NCI-H526 treated with DMSO at 0.1 percent for 48 hours (cell line): ENCODE measurements around the gene KLHL26.
"Not testable (repeated sequence)": the region's sequence is repeated elsewhere in the genome, so short reads cannot be mapped to it uniquely, and the experiment has no call there.

Experiments
- DNase-seq: peaks from one replicate; lab custom pipeline; 2025; lab: John Stamatoyannopoulos, UW

KLHL26 gene, protein sequence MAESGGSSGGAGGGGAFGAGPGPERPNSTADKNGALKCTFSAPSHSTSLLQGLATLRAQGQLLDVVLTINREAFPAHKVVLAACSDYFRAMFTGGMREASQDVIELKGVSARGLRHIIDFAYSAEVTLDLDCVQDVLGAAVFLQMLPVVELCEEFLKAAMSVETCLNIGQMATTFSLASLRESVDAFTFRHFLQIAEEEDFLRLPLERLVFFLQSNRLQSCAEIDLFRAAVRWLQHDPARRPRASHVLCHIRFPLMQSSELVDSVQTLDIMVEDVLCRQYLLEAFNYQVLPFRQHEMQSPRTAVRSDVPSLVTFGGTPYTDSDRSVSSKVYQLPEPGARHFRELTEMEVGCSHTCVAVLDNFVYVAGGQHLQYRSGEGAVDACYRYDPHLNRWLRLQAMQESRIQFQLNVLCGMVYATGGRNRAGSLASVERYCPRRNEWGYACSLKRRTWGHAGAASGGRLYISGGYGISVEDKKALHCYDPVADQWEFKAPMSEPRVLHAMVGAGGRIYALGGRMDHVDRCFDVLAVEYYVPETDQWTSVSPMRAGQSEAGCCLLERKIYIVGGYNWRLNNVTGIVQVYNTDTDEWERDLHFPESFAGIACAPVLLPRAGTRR

DNA sequence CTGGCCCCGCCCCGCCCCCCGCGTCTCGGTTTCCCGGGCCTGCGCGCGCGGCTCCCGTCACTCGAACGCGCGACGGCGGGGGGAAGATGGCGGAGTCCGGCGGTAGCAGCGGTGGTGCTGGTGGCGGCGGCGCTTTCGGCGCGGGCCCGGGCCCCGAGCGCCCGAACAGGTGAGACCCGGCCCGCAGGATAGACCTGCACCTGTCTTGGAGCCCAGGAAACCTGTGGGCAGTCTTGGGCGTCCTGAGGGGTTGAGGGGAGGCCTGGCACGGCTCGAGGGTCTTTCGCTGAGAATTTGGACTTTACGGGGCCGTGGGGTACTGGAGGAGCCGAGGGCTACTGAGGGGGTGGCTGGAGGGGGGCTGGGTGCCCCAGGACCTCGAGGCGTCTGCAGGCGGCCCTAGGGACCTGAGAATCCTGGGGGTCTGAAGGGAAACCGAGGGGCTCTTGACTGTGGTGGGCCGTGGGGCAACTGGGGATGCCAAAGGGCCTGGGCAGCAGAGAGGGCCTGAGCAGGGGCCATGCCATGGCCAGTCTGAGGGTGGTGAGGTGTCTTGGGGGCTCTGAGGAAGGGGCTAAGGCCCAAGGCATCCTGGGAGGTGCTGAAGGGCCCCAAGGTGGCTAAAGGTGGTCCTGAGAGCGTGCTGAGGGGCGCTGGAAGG is at the start of gene KLHL26:
Gene KLHL26, plus strand, starts transcription at position 60 of the 661 bp plus-strand sequence. Its CDS starts 27 bp downstream, at position 87.
- no peak for DNase-seq

DNA sequence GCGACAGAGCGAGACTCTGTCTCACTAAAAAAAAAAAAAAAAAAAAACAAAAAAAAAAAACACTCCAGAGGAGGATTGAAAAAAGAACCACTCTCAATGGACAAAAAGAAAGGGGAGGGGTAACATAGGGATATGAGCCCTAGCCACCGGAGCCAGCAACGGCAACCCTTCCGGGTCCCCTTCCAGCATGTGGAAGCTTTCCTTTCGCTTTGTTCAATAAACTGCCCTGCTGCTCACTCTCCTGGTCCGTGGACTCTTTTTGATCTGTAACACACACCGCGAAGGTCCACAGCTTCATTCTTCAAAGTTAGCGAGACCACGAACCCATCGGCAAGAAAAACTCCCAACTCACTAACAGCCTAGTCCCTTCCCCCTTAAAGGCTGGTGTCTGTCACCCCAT is 49.3 kb upstream of the KLHL26 start:
- no peak for DNase-seq

DNA sequence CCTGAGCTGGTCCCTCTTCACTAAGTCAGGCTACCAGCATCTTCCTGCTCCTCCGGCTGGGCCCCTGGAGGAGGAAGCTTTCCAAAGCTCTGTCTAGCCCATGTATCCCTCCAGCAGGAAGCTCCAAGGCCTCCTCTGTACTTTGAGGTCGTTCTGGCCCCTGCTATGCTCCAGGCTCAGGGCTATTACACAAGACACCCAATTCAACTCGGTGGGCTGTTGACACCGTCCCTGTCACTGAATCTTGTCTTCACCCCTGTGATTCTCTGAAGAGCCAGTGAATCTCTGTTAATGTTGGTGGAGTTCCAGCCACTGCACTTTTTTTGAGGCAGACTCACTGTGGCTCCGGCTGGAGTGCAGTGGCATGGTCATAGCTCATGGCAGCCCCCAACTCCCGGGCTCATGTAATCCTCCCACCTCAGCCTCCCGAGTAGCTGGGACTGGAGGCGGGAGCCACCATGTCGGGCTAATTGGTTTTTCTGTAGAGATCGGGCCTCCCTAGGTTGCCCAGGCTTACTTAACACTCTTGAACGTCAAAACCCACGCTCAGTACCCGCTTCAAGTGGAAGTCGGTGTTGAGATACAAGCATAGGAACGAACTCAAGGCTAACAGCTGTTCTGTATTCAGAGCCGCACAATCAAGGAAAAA is 48.7 kb upstream of the KLHL26 start:
- no peak for DNase-seq

DNA sequence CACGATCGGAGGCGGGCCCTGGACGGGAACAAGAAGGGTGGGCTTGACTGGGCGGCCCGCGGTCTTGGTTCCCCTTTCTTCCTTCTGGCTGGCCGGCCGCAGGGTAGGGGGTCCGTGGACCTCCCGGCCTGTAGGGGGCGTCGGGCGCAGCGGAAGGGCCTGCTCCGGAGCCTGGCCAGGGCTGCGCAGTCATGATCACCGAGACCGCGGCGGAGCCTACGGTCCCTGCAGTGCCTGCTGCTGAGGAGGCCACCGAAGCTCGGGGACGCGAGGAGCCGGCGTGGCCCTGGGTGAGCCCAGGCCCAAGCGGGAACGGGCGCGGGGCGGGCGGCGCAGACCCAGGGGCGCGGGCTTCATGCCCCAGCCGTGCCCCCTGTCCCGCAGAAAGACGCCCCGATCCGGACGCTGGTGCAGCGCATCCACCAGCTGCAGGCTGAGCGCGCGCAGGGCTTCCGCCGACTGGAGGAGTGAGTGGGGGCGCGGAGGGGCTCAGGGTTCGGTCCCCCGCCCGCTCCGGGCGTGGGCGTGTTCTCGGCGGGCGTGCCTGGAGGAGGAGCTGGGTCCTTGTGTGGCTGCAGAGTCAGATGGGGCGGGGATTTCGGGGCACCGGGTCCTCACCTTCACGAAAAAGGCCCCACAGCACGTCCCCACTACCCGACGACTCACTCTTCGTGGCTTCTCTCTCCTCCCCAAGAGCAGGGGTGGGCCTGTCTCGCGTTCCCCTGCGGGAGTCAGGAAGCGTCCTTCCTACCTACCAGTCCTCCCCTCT is 48.0 kb upstream of the KLHL26 start, which contains the start of gene REX1BD:
Gene REX1BD, plus strand, starts transcription at position 188 of the 769 bp plus-strand sequence. Its CDS starts 4 bp downstream, at position 192.
- peak; percentile 44 for DNase-seq

DNA sequence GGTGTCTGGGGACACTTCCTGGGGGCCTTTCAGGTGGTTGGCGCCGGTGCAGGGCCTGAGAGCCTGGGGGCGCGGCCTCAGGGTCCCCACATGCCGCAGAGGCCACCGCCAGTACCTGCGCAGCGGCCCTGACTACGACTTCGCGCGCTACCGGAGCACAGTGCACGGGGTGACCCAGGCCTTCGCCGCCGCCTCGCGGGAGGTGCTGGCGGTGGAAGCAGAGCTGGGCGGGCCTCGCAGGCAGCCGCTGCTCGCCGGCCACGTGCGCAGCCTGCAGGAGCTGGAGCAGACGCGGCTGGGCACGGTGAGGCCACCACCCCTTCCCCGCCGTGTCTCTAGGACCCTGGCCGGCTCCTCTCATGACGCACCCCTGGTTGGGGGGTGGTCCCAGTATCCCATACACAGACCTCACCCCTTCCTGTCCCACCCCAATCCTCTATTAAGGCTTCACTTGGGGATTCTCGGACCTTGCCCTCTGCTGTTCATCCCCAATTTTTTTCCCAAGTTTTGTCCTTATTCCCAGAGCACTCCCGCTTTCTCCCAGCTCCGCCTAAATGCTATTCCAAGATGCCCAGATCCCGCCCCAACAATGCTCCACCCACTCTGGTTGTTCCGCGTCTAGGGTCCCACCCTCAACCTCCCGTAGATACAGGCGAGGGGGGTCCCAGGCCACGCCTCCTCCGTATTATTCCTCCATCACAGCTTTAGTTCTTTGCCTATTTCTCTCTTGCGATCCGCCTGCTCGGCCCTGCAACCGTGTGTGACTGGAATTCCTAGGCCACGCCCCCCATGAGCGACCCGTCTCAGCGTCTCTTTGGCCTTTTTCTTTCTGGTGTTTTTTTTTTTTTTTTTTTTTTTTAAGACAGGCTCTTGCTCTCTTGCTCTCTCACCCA is 47.2 kb upstream of the KLHL26 start:
- peak; percentile 39 for DNase-seq

DNA sequence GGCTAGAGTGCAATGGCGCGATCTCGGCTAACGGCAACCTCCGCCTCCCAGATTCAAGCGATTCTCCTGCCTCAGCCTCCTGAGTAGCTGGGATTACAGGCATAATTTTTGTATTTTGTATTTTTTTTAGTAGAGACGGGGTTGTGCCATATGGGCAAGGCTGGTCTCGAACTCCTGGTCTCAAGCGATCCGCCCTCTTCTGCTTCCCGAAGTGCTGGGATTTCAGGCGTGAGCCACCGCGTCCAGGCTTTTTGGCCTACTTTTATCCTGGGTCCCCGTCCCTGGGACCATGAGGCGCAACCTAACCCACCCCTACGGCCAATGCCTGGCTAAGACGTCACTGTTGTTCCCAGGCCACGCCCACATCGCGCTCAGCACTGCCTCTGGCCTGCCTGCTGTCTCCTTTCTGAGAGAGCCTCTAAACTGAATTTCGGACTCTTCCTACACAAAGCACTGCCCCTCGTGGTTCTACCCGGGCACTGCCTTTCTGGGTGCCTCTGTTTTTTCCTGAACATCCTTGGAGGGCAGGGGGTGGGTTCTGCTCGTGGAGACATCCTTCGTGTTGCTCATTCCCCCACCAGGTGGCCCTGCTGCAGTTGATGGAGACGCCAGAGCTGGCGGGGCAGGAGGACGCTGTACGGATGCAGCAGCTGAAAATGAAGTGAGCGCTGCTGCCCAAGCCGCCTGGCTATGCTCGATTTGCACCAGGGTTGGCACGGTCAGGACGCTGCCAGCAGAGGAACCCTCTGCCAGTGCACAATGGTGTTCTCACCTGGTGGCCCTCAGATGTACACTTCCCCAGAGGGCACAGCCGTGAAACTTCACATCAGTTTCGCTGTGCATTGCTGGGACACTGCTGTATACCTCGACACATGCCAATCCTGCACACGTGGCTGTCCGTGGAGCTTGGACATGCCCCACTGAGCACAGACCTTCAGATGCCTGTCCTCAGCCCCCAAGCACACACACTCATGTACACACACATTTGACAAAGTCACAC is 46.3 kb upstream of the KLHL26 start:
- peak; percentile 76 for DNase-seq

DNA sequence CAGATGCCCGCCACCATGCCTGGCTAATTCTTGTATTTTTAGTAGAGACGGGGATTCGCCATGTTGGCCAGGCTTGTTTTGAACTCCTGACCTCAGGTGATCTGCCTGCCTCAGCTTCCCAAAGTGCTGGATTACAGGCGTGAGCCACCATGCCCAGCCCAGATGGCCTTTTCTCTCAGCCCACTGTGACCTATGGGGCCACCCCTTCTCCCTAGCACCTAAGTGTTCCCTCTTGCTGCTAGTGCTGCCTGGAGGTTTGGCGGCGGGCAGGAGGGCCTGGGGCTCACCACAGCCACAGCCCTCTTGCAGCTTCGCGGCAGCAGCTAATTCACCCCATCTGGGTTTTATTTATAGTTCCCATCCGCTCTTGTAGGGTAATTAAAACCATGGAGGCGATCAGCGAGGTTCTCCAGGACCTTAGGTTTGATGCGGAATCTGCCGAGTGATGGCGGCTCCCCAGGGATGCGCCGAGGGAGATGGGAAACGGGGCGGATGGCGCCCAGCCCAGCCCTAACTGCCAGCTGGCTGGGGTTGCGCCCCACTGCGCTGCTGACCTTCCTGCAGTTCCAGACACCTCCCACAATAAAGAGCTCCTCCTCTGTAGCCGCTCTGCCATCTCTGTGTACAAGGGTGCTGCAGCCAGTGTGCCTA is 45.0 kb upstream of the KLHL26 start:
- no peak for DNase-seq

DNA sequence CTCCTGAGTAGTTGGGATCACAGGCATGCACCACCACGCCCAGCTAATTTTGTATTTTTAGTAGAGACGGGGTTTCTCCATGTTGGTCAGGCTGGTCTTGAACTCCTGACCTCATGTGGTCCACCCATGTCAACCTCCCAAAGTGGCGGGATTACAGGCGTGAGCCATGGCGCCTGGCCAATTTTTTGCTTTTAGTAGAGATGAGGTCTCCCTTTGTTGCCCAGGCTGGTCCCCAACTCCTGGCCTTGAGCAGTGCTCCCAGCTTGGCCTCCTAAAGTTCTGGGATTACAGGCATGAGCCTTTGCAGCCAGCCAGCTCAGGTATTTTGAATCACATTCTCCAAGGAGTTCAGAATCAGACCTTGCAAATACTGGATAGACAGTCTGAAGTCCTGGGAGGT is 44.1 kb upstream of the KLHL26 start:
- DNase-seq: not testable (repeated sequence)

DNA sequence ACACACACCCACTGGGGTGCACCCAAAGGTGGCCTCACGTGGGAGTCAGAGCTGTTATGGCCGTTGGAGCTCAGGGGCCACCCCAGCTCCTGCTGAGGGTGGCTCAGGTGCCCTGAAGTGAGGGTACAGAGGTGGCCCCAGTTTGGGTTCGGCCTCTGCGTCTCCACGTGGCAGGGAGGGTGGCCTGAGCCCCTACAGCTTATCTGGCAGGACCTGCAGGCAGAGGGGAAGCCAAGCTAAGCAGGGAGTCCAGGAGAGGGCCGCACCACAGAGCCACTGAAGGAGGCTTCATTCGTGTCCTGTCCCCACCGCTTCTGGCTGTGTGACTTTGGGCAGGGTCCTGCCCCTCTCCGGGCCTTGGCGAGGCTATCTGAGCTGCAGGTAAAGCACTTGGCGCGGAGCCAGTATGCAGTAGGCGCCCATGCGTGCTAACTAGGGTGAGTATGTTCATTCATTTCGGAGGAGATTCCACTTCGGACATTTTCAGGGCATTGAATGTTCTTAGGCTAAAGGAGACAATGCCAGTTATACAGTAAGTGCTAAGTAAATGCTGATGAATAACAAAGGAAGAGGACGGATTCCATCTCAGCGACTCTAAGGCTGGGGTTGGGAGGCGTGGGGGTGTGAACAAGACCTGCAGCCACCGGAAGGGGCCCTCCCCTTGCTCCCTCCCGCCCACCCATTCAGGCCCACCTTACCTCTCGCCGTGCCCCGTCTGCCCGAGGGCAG is 43.3 kb upstream of the KLHL26 start:
- DNase-seq: no peak

DNA sequence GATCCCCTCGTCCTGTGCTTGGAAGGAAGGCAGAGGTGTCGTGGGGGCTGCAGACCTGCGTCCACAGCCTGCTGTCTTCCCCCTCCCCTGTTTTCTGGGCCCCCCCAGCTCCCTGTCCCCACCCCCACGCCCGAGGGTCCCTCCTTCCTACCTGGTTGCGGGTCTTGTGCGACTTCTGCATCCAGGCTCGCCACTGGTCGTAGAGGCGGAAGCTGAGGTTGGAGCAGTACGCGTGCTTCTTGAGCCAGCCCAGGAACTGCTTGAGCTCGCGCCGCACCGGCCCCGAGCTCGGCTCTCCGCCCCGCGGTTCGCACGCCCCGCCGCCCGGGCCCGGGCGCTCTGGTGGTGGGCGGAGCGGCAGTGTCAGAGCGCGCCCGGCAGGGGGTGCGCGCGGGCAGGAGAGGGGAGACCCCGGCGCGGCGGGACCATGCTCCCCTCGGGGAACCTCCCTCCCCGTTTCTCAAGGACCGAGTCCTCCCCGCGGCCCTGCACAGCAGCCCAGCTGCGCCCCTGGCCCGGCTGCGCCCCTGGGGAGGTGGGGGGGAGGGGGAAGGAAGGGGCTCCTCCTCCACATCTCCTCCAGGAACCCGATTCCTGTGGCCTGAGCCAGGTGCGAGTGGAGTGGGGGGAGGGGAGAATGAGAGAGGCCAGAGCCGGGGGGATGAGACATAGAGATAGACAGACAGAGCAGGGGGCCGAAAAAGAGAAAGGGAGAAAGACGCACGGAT is 42.6 kb upstream of the KLHL26 start:
- peak; percentile 19 for DNase-seq

DNA sequence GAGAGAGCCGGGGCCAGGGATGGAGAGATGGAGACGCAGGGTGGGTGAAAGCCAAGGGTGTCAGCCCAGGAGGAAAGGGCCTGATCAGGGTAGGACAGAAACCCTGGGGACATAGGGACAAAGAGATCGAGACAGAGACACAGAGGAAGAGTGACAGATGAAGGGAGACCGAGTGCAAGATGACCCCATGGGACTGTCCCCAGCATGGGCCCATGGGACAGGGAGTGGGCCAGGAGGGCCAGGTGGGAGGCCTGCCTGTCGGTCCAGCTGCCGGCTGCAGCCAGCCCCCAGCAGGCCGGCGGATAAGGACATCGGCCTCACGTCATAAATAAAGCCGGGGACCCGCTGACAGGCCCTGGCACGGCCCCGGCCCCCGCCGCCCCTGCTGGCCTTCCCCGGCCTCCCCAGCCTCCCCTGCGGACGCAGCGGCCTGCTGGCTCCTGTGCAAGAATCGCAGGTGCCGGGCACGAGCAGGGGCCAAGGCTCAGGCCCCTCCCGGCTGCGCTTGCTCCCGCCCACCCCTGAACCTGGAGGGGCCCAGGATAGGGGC is 41.9 kb upstream of the KLHL26 start:
- DNase-seq: no peak

DNA sequence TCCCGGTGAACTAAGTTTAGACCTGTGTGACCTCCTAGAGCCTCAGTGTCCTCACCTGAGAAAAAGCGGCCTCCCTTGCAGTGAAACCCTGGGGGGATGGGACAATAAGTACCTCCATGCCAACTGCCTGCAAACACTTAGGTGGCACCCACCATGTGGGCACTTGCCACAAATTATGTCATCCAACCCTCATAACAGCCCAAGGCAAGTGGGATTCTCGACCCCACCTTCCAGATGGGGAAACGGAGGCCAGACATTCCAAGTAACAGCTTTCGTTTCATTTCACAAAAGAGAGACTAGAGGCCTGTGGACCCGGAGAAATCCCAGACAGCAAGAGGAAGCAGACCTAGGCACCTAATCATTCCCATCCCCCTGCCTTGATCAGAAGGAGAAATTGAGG is 41.4 kb upstream of the KLHL26 start:
- DNase-seq: no peak

DNA sequence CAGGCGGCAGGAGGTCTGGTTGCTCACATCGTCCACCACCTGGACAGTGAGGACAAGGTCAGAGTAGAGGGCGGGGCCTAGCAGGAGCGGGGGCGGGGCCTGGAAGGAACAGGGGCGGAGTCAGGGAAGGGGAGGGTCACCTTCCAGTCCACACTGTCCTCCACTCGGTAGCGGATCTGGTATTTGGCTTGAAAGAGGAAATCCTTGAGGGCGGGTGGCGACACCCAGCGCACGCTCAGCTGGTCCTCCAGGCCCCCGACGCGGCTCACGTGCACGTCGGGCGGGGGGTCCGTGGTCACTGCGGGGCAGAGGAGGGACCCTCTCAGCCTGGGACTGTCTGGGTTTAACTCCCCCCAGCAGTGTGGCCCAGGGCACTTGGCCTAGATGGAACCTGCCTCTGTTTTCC is 40.1 kb upstream of the KLHL26 start:
- DNase-seq: no peak

DNA sequence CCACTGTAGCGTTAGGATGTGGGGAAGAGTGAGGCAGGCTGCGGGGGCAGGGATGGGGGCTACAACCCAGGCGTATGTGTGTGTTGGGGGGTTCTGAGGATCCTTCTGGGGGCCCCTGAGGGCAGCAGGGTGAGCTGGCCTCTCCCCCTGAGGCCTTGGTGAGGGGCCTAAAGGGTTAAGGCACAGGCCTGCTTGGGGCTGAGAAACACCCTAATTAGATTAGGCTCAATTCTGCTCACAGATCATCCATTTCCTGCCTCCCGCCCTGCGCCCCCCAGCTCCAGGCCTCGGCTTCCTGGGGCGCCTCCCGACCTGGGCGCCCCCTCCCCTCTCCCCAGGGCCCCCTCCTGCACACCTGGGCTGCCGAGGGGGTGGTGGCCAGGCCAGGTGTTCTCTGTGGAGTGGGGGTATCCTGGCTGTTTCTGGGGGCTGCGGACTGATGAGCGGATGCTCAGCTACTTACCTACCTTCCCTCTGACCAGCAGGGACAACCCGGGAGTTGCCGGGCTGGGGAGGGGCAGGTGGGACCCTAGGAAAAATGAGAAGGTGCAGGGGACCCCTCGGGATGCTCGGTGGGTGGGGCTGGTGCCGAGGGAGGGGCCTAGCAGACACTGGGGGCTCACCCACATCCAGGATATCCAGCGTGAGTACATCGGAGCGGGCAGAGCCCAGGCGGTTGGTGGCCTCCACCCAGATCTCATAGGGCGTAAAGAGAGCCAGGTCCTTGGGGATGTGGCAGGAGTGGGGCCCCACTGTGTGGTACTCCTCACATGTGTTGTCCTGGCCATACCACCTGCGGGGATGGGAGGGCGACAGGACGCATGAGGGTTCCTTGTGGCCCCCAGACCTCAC is 38.8 kb upstream of the KLHL26 start:
- no peak for DNase-seq

DNA sequence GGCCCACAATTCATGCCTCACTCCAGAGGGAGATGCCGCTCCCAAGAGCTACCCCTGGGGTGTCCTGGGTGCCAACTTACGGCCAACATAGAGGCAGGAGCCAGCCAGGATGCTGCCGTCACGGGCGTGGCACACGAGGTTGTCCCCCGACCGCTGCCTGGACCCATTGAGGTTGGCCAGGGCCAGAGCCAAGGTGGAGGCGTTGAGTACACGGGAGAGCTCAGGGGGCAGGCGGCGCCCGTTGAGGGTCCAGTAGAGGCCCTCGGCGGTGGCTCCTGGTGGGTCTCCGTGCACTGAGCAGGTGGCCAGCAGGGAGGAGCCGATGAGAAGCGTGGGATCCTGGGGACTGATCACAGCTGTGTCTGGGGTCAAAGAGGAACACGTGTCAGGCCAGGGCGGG is 37.3 kb upstream of the KLHL26 start:
- no peak for DNase-seq
